ENCODE measurements around the gene LSM4. TPM values are rescaled to one million over a fixed set of nuclear protein-coding genes. Genes with fewer than 3 reads are reported as not detected.

The LSM4 gene
- total and polyA plus RNA-seq, 2 of the 4 experiments (the other 2 are of a cell fraction): 44.8 to 118 TPM

DNA sequence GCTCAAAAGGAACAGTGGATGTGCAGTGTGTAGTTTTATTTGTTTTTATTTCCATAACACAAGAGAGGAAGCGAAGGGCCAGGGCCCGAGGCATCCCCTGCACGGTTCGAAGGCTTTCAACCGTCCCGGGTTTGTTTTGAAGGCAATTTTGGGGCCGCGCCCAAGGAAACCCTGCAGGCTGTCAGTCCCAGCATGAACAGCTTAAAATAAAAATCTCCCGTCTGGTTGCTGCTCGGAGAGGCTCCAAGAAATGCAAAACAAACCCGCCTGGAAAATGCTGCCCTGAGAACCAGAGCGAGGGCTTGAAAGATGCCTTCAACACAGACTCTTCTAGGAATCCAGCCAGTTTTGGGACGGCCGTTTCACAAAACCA, 16.0 kb downstream of the LSM4 start:
- POLR2A ChIA-PET (ENCODE audit: unreplicated experiment): interaction anchor here (1.0 kb wide), 1 partner anchor 25 kb away, joined by 3 read pairs; the partner anchor contains the start of gene JUND
- Histone ChIP-seq H3K36me3 (ENCODE audit: control insufficient read depth, insufficient read depth, low read length) (peaks cover 19% of the 10 kb centered on the region), H3K14ac (replicated peaks; ENCODE audit: low read depth, low read length) (no peak overlapping the region), H2AFZ (replicated peaks; ENCODE audit: low read length, poor library complexity) (no peak overlapping the region), H3K4ac (ENCODE audit: low read depth, low read length) (no peak overlapping the region), H4K5ac (ENCODE audit: low read depth, low read length) (no peak overlapping the region), H3K27ac (ENCODE audit: insufficient read depth, low read length) (no peak overlapping the region), H3K27me3 (ENCODE audit: control insufficient read depth, insufficient read depth, low read length) (no peaks in the 10 kb centered on the region), H2BK20ac (ENCODE audit: low read depth, low read length) (no peak overlapping the region), H4K20me1 (ENCODE audit: insufficient read depth, low read length) (no peaks in the 10 kb centered on the region), H4K91ac (ENCODE audit: insufficient read depth, low read depth, low read length) (no peak overlapping the region), H3K18ac (ENCODE audit: low read depth, low read length) (no peak overlapping the region), H2BK15ac (ENCODE audit: low read depth, low read length) (no peak overlapping the region), H3K9me1 (ENCODE audit: insufficient read depth, low read length) (peaks cover 4% of the 10 kb centered on the region; the same call in 1 of the 2 replicates), H3K56ac (ENCODE audit: extremely low read depth, insufficient read depth, low read length) (no peak overlapping the region), H2BK5ac (ENCODE audit: low read depth, low read length, poor library complexity, severe bottlenecking) (no peak overlapping the region), H3K9me3 (ENCODE audit: control insufficient read depth, insufficient read depth, low read length) (no peaks in the 10 kb centered on the region), H3K4me3 (ENCODE audit: insufficient read depth, low read depth, low read length) (no peak overlapping the region), H3K79me1 (ENCODE audit: low read depth in 1 of 2, low read length in 2 of 2) (peaks cover 3 to 23% of the 10 kb centered on the region in 2 experiments; a peak in 2 of 4 replicates), H3K4me1 (ENCODE audit: control insufficient read depth, insufficient read depth, low read length) (peaks cover 20% of the 10 kb centered on the region), H2BK120ac (ENCODE audit: low read depth, low read length) (no peak overlapping the region), H4K8ac (ENCODE audit: low read depth in 2 of 2, low read length in 2 of 2) (no peak overlapping the region), H3K9ac (ENCODE audit: low read depth, low read length) (no peak overlapping the region), H2AK5ac (ENCODE audit: low read depth, low read length) (no peak overlapping the region), H2AK9ac (replicated peaks; ENCODE audit: low read depth, low read length, poor library complexity) (no peak overlapping the region), H3K4me2 (ENCODE audit: low read depth, low read length) (no peak overlapping the region), H3K23ac (ENCODE audit: low read depth, low read length) (no peak overlapping the region)
- WGBS, 2 experiments (ENCODE audit: extremely low coverage in 2 of 2, insufficient read length in 1 of 2): 82% methylated on average over 5 of the region's 14 CpGs; no CpG with 5 or more reads in 1 of the 2 experiments
- ATAC-seq (ENCODE audit: low read depth) (no peak), DNase-seq (no peak)
- CTCF ChIA-PET: no interaction called here
- no TSS peak for BruUV-seq (replicated peaks)
- TF ChIP-seq MXI1 (IDR thresholded peaks at IDR 0.05; ENCODE audit: borderline replicate concordance, low read depth, low read length): no peak
- no peak for TF ChIP-seq POLR2A (IDR thresholded peaks at IDR 0.05; ENCODE audit: low read depth, low read length)
- TF ChIP-seq, protein P1, sequence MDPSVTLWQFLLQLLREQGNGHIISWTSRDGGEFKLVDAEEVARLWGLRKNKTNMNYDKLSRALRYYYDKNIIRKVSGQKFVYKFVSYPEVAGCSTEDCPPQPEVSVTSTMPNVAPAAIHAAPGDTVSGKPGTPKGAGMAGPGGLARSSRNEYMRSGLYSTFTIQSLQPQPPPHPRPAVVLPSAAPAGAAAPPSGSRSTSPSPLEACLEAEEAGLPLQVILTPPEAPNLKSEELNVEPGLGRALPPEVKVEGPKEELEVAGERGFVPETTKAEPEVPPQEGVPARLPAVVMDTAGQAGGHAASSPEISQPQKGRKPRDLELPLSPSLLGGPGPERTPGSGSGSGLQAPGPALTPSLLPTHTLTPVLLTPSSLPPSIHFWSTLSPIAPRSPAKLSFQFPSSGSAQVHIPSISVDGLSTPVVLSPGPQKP (IDR thresholded peaks at IDR 0.05; ENCODE audit: borderline replicate concordance, low read depth, low read length): no peak
- no peak for TF ChIP-seq MAFK (IDR thresholded peaks at IDR 0.05; ENCODE audit: low read depth, low read length)
- TF ChIP-seq BHLHE40 (IDR thresholded peaks at IDR 0.05; ENCODE audit: low read depth, low read length): no peak
- TF ChIP-seq, protein P2, sequence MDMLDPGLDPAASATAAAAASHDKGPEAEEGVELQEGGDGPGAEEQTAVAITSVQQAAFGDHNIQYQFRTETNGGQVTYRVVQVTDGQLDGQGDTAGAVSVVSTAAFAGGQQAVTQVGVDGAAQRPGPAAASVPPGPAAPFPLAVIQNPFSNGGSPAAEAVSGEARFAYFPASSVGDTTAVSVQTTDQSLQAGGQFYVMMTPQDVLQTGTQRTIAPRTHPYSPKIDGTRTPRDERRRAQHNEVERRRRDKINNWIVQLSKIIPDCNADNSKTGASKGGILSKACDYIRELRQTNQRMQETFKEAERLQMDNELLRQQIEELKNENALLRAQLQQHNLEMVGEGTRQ (IDR thresholded peaks at IDR 0.05; ENCODE audit: low read depth, low read length): no peak
- TF ChIP-seq RCOR1 (IDR thresholded peaks at IDR 0.05; ENCODE audit: insufficient replicate concordance, low read length): no peak
- TF ChIP-seq CEBPB (IDR thresholded peaks at IDR 0.05; ENCODE audit: low read depth, low read length): no peak
- TF ChIP-seq NFE2L2 (IDR thresholded peaks at IDR 0.05; ENCODE audit: low read depth, low read length): no peak
- no peak for TF ChIP-seq RFX5 (IDR thresholded peaks at IDR 0.05; ENCODE audit: low read depth, low read length)
- no peak for TF ChIP-seq FOS (IDR thresholded peaks at IDR 0.05; ENCODE audit: low read depth, low read length)
- TF ChIP-seq SMC3 (IDR thresholded peaks at IDR 0.05; ENCODE audit: low read depth, low read length): no peak
- TF ChIP-seq, protein P3, sequence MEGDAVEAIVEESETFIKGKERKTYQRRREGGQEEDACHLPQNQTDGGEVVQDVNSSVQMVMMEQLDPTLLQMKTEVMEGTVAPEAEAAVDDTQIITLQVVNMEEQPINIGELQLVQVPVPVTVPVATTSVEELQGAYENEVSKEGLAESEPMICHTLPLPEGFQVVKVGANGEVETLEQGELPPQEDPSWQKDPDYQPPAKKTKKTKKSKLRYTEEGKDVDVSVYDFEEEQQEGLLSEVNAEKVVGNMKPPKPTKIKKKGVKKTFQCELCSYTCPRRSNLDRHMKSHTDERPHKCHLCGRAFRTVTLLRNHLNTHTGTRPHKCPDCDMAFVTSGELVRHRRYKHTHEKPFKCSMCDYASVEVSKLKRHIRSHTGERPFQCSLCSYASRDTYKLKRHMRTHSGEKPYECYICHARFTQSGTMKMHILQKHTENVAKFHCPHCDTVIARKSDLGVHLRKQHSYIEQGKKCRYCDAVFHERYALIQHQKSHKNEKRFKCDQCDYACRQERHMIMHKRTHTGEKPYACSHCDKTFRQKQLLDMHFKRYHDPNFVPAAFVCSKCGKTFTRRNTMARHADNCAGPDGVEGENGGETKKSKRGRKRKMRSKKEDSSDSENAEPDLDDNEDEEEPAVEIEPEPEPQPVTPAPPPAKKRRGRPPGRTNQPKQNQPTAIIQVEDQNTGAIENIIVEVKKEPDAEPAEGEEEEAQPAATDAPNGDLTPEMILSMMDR (conservative IDR thresholded peaks at IDR 0.05; ENCODE audit: low read depth, low read length): no peak
- TF ChIP-seq RAD21 (IDR thresholded peaks at IDR 0.05; ENCODE audit: low read length): no peak
- intact Hi-C loops (cut with micrococcal nuclease) (no loop called here), dilution Hi-C loops (cut with HindIII; ENCODE audit: low sequenced_read_pairs, unreplicated experiment) (no loop called here), in situ Hi-C loops (cut with MboI; ENCODE audit: low sequenced_read_pairs) (no loop called here)

Data from IMR-90 (cell line).